SK-N-SH treated with all-trans-retinoic acid at 6 μM for 48 hours (cell line): ENCODE results near the gene SYNE1.

Experiments used
- ATAC-seq: fragments of 200-7000 bp; cut with Tn5 transposase; 3 replicates; pipeline ENCODE4 v1.9.1; 2020; ENCODE audit warnings: mild to moderate bottlenecking, moderate library complexity
- ARNTL ChIP-seq: fragments of 450-650 bp; formaldehyde crosslinking; IDR thresholded peaks from 2 replicates; pipeline ENCODE4 v1.5.0; 2020; ENCODE audit warnings: low read depth, mild to moderate bottlenecking, moderate library complexity, borderline replicate concordance
- BACH2 ChIP-seq: fragments of 250-450 bp; sonication (Bioruptor Pico); IDR thresholded peaks from 2 replicates; pipeline ENCODE4 v1.9.0; 2021; ENCODE audit warnings: mild to moderate bottlenecking, borderline replicate concordance
- CSDC2 ChIP-seq: fragments of 250-450 bp; sonication (Bioruptor Pico); IDR thresholded peaks from 2 replicates; pipeline ENCODE4 v1.5.0; 2020; ENCODE audit warnings: mild to moderate bottlenecking, moderate library complexity
- ESRRG ChIP-seq: fragments of 250-450 bp; sonication (Bioruptor Pico); IDR thresholded peaks from 2 replicates; pipeline ENCODE4 v1.6.1; 2021; ENCODE audit warnings: mild to moderate bottlenecking
- ISL1 ChIP-seq: fragments of 250-450 bp; sonication (Bioruptor Pico); IDR thresholded peaks from 2 replicates; pipeline ENCODE4 v2.1.2; 2022; ENCODE audit warnings: mild to moderate bottlenecking, moderate library complexity
- RARB ChIP-seq: fragments of 250-450 bp; sonication (Bioruptor Pico); IDR thresholded peaks from 2 replicates; pipeline ENCODE4 v1.8.0; 2021; ENCODE audit warnings: mild to moderate bottlenecking, moderate library complexity
- SNAI2 ChIP-seq: fragments of 250-450 bp; sonication (Bioruptor Pico); IDR thresholded peaks from 2 replicates; pipeline ENCODE4 v1.5.0; 2020; ENCODE audit warnings: mild to moderate bottlenecking, moderate library complexity
- TCF4 ChIP-seq: fragments of 250-450 bp; sonication (Bioruptor Pico); IDR thresholded peaks from 2 replicates; pipeline ENCODE4 v1.8.0; 2021; ENCODE audit warnings: mild to moderate bottlenecking, moderate library complexity, borderline replicate concordance
- TOX ChIP-seq: fragments of 250-450 bp; sonication (Bioruptor Pico); IDR thresholded peaks from 2 replicates; pipeline ENCODE4 v1.8.0; 2021; ENCODE audit warnings: mild to moderate bottlenecking, moderate library complexity, borderline replicate concordance
- TSHZ2 ChIP-seq: fragments of 250-450 bp; sonication (Bioruptor Pico); IDR thresholded peaks from 2 replicates; pipeline ENCODE4 v1.5.0; 2020; ENCODE audit warnings: mild to moderate bottlenecking, moderate library complexity
- ZC3H10 ChIP-seq: fragments of 250-450 bp; sonication (Bioruptor Pico); IDR thresholded peaks from 2 replicates; pipeline ENCODE4 v1.5.1; 2021; ENCODE audit warnings: mild to moderate bottlenecking, moderate library complexity
- ZFP3 ChIP-seq: fragments of 250-450 bp; sonication (Bioruptor Pico); IDR thresholded peaks from 2 replicates; pipeline ENCODE4 v1.5.0; 2020; ENCODE audit warnings: mild to moderate bottlenecking, moderate library complexity
- ZFP30 ChIP-seq: fragments of 450-650 bp; formaldehyde crosslinking; IDR thresholded peaks from 2 replicates; pipeline ENCODE4 v1.5.0; 2022; ENCODE audit warnings: mild to moderate bottlenecking, moderate library complexity
- ZNF565 ChIP-seq: fragments of 450-650 bp; formaldehyde crosslinking; conservative IDR thresholded peaks from 2 replicates; pipeline ENCODE4 v1.5.0; 2020; ENCODE audit warnings: low read depth, mild to moderate bottlenecking, moderate library complexity
- ZNF70 ChIP-seq: fragments of 450-650 bp; formaldehyde crosslinking; IDR thresholded peaks from 2 replicates; pipeline ENCODE4 v1.5.0; 2020; ENCODE audit warnings: mild to moderate bottlenecking, moderate library complexity
- ZNF8 ChIP-seq: fragments of 450-650 bp; formaldehyde crosslinking; IDR thresholded peaks from 2 replicates; pipeline ENCODE4 v1.5.0; 2020; ENCODE audit warnings: mild to moderate bottlenecking, moderate library complexity
- TF ChIP-seq, protein P1 (sequence below): fragments of 250-450 bp; sonication (Bioruptor Pico); IDR thresholded peaks from 2 replicates; pipeline ENCODE4 v1.5.1; 2021; ENCODE audit warnings: mild to moderate bottlenecking, moderate library complexity

SYNE1 gene

GRCh38 chr6:152309006-152309405, 328.2 kb downstream of the SYNE1 start:
- no peak for ATAC-seq
- TF ChIP-seq TOX (CRISPR knock-in tag) (no peak), TCF4 (CRISPR knock-in tag) (no peak), SNAI2 (CRISPR knock-in tag) (no peak), ESRRG (CRISPR knock-in tag) (no peak), TSHZ2 (CRISPR knock-in tag) (no peak), BACH2 (CRISPR knock-in tag) (no peak), ZNF70 (CRISPR knock-in tag) (no peak), ZNF8 (CRISPR knock-in tag) (no peak), ZFP30 (CRISPR knock-in tag) (no peak), ISL1 (CRISPR knock-in tag) (no peak), ZNF565 (CRISPR knock-in tag) (no peak), ZC3H10 (no peak), ZFP3 (CRISPR knock-in tag) (no peak), RARB (no peak)
- TF ChIP-seq, protein P1, sequence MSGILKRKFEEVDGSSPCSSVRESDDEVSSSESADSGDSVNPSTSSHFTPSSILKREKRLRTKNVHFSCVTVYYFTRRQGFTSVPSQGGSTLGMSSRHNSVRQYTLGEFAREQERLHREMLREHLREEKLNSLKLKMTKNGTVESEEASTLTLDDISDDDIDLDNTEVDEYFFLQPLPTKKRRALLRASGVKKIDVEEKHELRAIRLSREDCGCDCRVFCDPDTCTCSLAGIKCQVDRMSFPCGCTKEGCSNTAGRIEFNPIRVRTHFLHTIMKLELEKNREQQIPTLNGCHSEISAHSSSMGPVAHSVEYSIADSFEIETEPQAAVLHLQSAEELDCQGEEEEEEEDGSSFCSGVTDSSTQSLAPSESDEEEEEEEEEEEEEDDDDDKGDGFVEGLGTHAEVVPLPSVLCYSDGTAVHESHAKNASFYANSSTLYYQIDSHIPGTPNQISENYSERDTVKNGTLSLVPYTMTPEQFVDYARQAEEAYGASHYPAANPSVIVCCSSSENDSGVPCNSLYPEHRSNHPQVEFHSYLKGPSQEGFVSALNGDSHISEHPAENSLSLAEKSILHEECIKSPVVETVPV (CRISPR knock-in tag), result no peak
- TF ChIP-seq, all 23 proteins: peak for 0

- TF ChIP-seq ZFP3 (CRISPR knock-in tag) (no peak), ZC3H10 (no peak)
- no peak for ATAC-seq
Observed at GRCh38 chr6:152308306-152308705, 328.9 kb downstream of the SYNE1 start.

GRCh38 chr6:152305672-152306071, 331.5 kb downstream of the SYNE1 start:
- TF ChIP-seq ARNTL (CRISPR knock-in tag) (no peak), ZNF8 (CRISPR knock-in tag) (no peak), TSHZ2 (CRISPR knock-in tag) (no peak), BACH2 (CRISPR knock-in tag) (no peak), RARB (no peak), ISL1 (CRISPR knock-in tag) (no peak)
- ATAC-seq, result no peak

GRCh38 chr6:152301765-152302568, 335.2 kb downstream of the SYNE1 start:
- ATAC-seq, result peak; percentile 98
- TF ChIP-seq CSDC2 (CRISPR knock-in tag) (no peak), TCF4 (CRISPR knock-in tag) (peak; percentile 66; the same call in 1 of the 2 replicates), SNAI2 (CRISPR knock-in tag) (peak; percentile 66; the same call in 1 of the 2 replicates), TSHZ2 (CRISPR knock-in tag) (0 out of 2 replicates have a peak, but pooled peaks have one; percentile 20)
- TF ChIP-seq, protein P1 (CRISPR knock-in tag), result 0 out of 2 replicates have a peak, but pooled peaks have one; percentile 29
